Adrenal gland (tissue), 12 donors: ENCODE measurements around the gene KIF21B. TPM values are rescaled to one million over a fixed set of nuclear protein-coding genes. Genes with fewer than 3 reads are reported as not detected.

Experiments used
- DNase-seq, 7 donors: peaks; one replicate each; pipeline ENCODE4 v3.0.0-alpha.2; 2019 to 2020
- H3K27ac ChIP-seq, 5 donors: fragments of 200-600 bp; sonication (generic) in 4 of 5; 1 replicate in 3 of 5; 2 replicates in 2 of 5; pipeline versions ENCODE4 v1.5.1 to v1.8.0; 2016 to 2020; ENCODE audit warnings: mild to moderate bottlenecking in 1 of 5
- H3K27me3 ChIP-seq: fragments of 200-600 bp; 2 replicates; pipeline ENCODE4 v1.8.0; 2021
- H3K36me3 ChIP-seq, 2 donors: fragments of 200-600 bp; replicated peaks in 1 of 2; 1 replicate in 1 of 2; 2 replicates in 1 of 2; pipeline versions ENCODE4 v1.5.1 to v1.8.0; 2018 to 2022
- H3K4me1 ChIP-seq, 2 donors: fragments of 200-600 bp; replicated peaks in 1 of 2; 1 replicate in 1 of 2; 2 replicates in 1 of 2; pipeline versions ENCODE4 v1.5.1 to v1.8.0; 2018 to 2021
- H3K4me3 ChIP-seq, 4 donors: fragments of 200-600 bp; sonication (generic) in 3 of 4; one replicate each; pipeline ENCODE4 v1.5.1; 2016 to 2018
- H3K9me3 ChIP-seq, 3 donors: fragments of 200-600 bp; sonication (generic) in 1 of 3; replicated peaks in 1 of 3; 1 replicate in 2 of 3; 2 replicates in 1 of 3; pipeline versions ENCODE4 v1.5.1 to v1.8.0; 2016 to 2021
- CTCF ChIP-seq, 6 experiments: fragments of 450-650 bp in 4 of 6; fragments of 200-600 bp in 2 of 6; sonication (generic) in 1 of 6; IDR thresholded peaks; 1 replicate in 5 of 6; 2 replicates in 1 of 6; pipeline versions ENCODE4 v1.5.1 to v1.8.0; 2016 to 2021; ENCODE audit warnings: antibody characterized with exemption in 6 of 6, mild to moderate bottlenecking in 2 of 6, moderate library complexity in 1 of 6
- POLR2A ChIP-seq, 2 donors: fragments of 450-650 bp; IDR thresholded peaks; one replicate each; pipeline ENCODE4 v1.6.1; 2017; ENCODE audit warnings: antibody characterized with exemption in 2 of 2, mild to moderate bottlenecking in 2 of 2, moderate library complexity in 1 of 2
- WGBS, 4 donors: extraction: QIAGEN DNeasy Blood & Tissue Kit in 2 of 4; methylation state at CpG; one replicate each; pipeline versions ENCODE4 v1.1.5 to v1.1.7; 2013 to 2017; 5-methylcytosine and 5-hydroxymethylcytosine counted together
- intact Hi-C, 2 donors: fragments of 100-400 bp; cut with DNase I; formaldehyde crosslinking; loops; one replicate each; pipeline versions ENCODE4 v1.14.1 to v1.15.0; 2022 to 2023
- polyA plus RNA-seq, 3 donors: library from polyadenylated mRNA; stranded (reverse); fragments of 200-250 nt in 2 of 3; fragments of 350-450 nt in 1 of 3; fragmentation: Illumina TruSeq in 1 of 3; extraction: RNeasy Lipid Tissue Mini Kit (QIAGEN cat#74804) in 1 of 3; gene quantifications; one replicate each; pipeline ENCODE4 v1.2.3, GENCODE V29; 2013 to 2014
- total RNA-seq, 9 donors: library from RNA; depleted of rRNA in 4 of 9; stranded (reverse); fragments of >200 nt in 4 of 9; fragments of 120-200 nt in 1 of 9; fragmentation: NEBNext Ultra II Directional in 1 of 9; extraction: Animal tissue kit (Norgen Biotek cat#: 25700) in 1 of 9; gene quantifications; one replicate each; pipeline versions ENCODE4 v1.1.0 to v1.2.4, GENCODE V29; 2013 to 2023
- donor health status: healthy with polysubstance abuse.
- donor health status: Bipolar disorder and iron deficiency.
- donor health status: DM: yes; HTN: yes; CAD: no.
- donor health status: DM: no; HTN: no; CAD: no.
- donor health status: DM: no; HTN: no; CAD: no.
- donor health status: DM: yes; HTN: yes; CAD: no.

The KIF21B gene
- total and polyA plus RNA-seq, 12 donors: 0.28 to 2.8 (median 1.3) TPM

GRCh38 chr1:201013991-201014815 is 9.3 kb downstream of the KIF21B start:
- Histone ChIP-seq H3K27ac (peak overlapping the region in 1 of 5 donors; percentile 7), H3K4me3 (no peak overlapping the region), H3K4me1 (peaks cover 0 to 20% of the 10 kb centered on the region in 2 donors), H3K36me3 (no peaks in the 10 kb centered on the region), H3K27me3 (no peaks in the 10 kb centered on the region), H3K9me3 (no peaks in the 10 kb centered on the region)
- peak in 1 of 7 donors; percentile 25 for DNase-seq
- 48 to 67% (median 57%) methylated on average over 19 to 33 of the region's 33 CpGs for WGBS, 4 donors
- intact Hi-C loops: no loop called here
- TF ChIP-seq POLR2A (IDR thresholded peaks at IDR 0.05) (no peak), CTCF (IDR thresholded peaks at IDR 0.05) (no peak)

GRCh38 chr1:201013031-201013485 is 10.5 kb downstream of the KIF21B start:
- Histone ChIP-seq H3K27ac (no peak overlapping the region), H3K4me3 (no peak overlapping the region), H3K4me1 (peaks cover 0 to 20% of the 10 kb centered on the region in 2 donors), H3K27me3 (no peaks in the 10 kb centered on the region), H3K36me3 (no peaks in the 10 kb centered on the region), H3K9me3 (no peaks in the 10 kb centered on the region)
- no peak for DNase-seq
- 60 to 75% (median 70%) methylated on average over 3 to 4 of the region's 4 CpGs for WGBS, 4 donors
- intact Hi-C loops: no loop called here
- TF ChIP-seq CTCF (IDR thresholded peaks at IDR 0.05) (no peak), POLR2A (IDR thresholded peaks at IDR 0.05) (no peak)

- 64 to 100% (median 72%) methylated on average over 1 to 3 of the region's 3 CpGs for WGBS, 4 donors
- Histone ChIP-seq H3K9me3 (no peaks in the 10 kb centered on the region), H3K4me1 (peaks cover 0 to 19% of the 10 kb centered on the region in 2 donors), H3K27me3 (no peaks in the 10 kb centered on the region), H3K27ac (no peak overlapping the region), H3K4me3 (no peak overlapping the region), H3K36me3 (no peaks in the 10 kb centered on the region)
- DNase-seq: no peak
- TF ChIP-seq CTCF (IDR thresholded peaks at IDR 0.05): no peak
- no peak for TF ChIP-seq POLR2A (IDR thresholded peaks at IDR 0.05)
- intact Hi-C loops: no loop called here
Observed at GRCh38 chr1:201011616-201012015, 11.9 kb downstream of the KIF21B start.

- no peaks in the 10 kb centered on the region for H3K27me3 ChIP-seq
- no peaks in the 10 kb centered on the region for H3K36me3 ChIP-seq
- H3K27ac ChIP-seq: no peak overlapping the region
- WGBS, 4 donors: 79 to 92% (median 89%) methylated on average over 9 to 11 of the region's 11 CpGs
- intact Hi-C loops: no loop called here
- no peak for DNase-seq
- H3K9me3 ChIP-seq: no peaks in the 10 kb centered on the region
- peaks cover 0 to 4% of the 10 kb centered on the region in 2 donors for H3K4me1 ChIP-seq
- TF ChIP-seq CTCF (IDR thresholded peaks at IDR 0.05) (no peak), POLR2A (IDR thresholded peaks at IDR 0.05) (no peak)
- no peak overlapping the region for H3K4me3 ChIP-seq
Observed at GRCh38 chr1:201009962-201010645, 13.4 kb downstream of the KIF21B start.
